ENCODE data around the gene CCDC188. TPM values are rescaled to one million over a fixed set of nuclear protein-coding genes. Genes with fewer than 3 reads are reported as not detected.

Gene CCDC188
- total and polyA plus RNA-seq, 9 of the 15 experiments (the other 6 are each of a cell fraction or from before 2014, with no cell fraction given), result not detected

GRCh38 chr22:20141186-20142077, 9.4 kb downstream of the CCDC188 start (continued):
- TF ChIP-seq RREB1 (CRISPR knock-in tag; IDR thresholded peaks at IDR 0.05), result peak; percentile 24; the same call in 1 of the 2 replicates
- no peak for TF ChIP-seq ETV1 (tag; conservative IDR thresholded peaks at IDR 0.05; ENCODE audit: low read depth)
- 0 out of 2 replicates have a peak, but pooled peaks have one; percentile 8 for TF ChIP-seq GABPB2 (CRISPR knock-in tag; conservative IDR thresholded peaks at IDR 0.05)
- TF ChIP-seq, protein P1, sequence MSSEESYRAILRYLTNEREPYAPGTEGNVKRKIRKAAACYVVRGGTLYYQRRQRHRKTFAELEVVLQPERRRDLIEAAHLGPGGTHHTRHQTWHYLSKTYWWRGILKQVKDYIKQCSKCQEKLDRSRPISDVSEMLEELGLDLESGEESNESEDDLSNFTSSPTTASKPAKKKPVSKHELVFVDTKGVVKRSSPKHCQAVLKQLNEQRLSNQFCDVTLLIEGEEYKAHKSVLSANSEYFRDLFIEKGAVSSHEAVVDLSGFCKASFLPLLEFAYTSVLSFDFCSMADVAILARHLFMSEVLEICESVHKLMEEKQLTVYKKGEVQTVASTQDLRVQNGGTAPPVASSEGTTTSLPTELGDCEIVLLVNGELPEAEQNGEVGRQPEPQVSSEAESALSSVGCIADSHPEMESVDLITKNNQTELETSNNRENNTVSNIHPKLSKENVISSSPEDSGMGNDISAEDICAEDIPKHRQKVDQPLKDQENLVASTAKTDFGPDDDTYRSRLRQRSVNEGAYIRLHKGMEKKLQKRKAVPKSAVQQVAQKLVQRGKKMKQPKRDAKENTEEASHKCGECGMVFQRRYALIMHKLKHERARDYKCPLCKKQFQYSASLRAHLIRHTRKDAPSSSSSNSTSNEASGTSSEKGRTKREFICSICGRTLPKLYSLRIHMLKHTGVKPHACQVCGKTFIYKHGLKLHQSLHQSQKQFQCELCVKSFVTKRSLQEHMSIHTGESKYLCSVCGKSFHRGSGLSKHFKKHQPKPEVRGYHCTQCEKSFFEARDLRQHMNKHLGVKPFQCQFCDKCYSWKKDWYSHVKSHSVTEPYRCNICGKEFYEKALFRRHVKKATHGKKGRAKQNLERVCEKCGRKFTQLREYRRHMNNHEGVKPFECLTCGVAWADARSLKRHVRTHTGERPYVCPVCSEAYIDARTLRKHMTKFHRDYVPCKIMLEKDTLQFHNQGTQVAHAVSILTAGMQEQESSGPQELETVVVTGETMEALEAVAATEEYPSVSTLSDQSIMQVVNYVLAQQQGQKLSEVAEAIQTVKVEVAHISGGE (CRISPR knock-in tag; IDR thresholded peaks at IDR 0.05), result peak in 1 of 3 experiments; percentile 14; a peak in 1 of 6 replicates
- TF ChIP-seq ZMIZ1 (IDR thresholded peaks at IDR 0.05; ENCODE audit: low read depth in 2 of 2, low read length in 2 of 2), result no peak
